Germinal center (tissue), 1 donor: Measurements from ENCODE around the gene SIRT1.
A peak's percentile ranks its signal among the peaks of the same experiment; 100 is the strongest.
"Not testable (repeated sequence)": the region's sequence is repeated elsewhere in the genome, so short reads cannot be mapped to it uniquely, and the experiment has no call there.

Experiments used
- DNase-seq: peaks from one replicate; pipeline ENCODE4 v3.0.0; 2012; ENCODE audit warnings: mixed read lengths, low spot score

The SIRT1 gene

GRCh38 chr10:67884313-67884841 is at the start of gene SIRT1:
Gene SIRT1, plus strand, starts transcription at chr10:67884656. Its CDS starts 66 bp downstream, at chr10:67884722.
- peak; percentile 93 for DNase-seq

GRCh38 chr10:67835541-67836394 is 48.7 kb upstream of the SIRT1 start:
- DNase-seq: not testable (repeated sequence)

GRCh38 chr10:67836488-67836887 is 48.0 kb upstream of the SIRT1 start:
- no peak for DNase-seq

GRCh38 chr10:67836972-67837371 is 47.5 kb upstream of the SIRT1 start:
- no peak for DNase-seq

GRCh38 chr10:67837541-67838314 is 46.7 kb upstream of the SIRT1 start, which contains the start of gene DNAJC12:
Gene DNAJC12, minus strand, starts transcription at chr10:67838188. Its CDS starts 177 bp downstream, at chr10:67838011.
- peak; percentile 8 for DNase-seq

- not testable (repeated sequence) for DNase-seq
Measured at GRCh38 chr10:67839511-67839910, 44.9 kb upstream of the SIRT1 start.

- no peak for DNase-seq
Measured at GRCh38 chr10:67839951-67840350, 44.5 kb upstream of the SIRT1 start.

- no peak for DNase-seq
Measured at GRCh38 chr10:67841737-67842136, 42.7 kb upstream of the SIRT1 start.

GRCh38 chr10:67843284-67843683 is 41.2 kb upstream of the SIRT1 start:
- DNase-seq: no peak

GRCh38 chr10:67849331-67850011 is 35.0 kb upstream of the SIRT1 start:
- peak; percentile 86 for DNase-seq

GRCh38 chr10:67851186-67851585 is 33.3 kb upstream of the SIRT1 start:
- DNase-seq: no peak

- DNase-seq: no peak
Measured at GRCh38 chr10:67852761-67853160, 31.7 kb upstream of the SIRT1 start.

- no peak for DNase-seq
Measured at GRCh38 chr10:67853512-67853911, 30.9 kb upstream of the SIRT1 start.

- DNase-seq: no peak
Measured at GRCh38 chr10:67858971-67859370, 25.5 kb upstream of the SIRT1 start.

- DNase-seq: no peak
Measured at GRCh38 chr10:67861750-67862432, 22.6 kb upstream of the SIRT1 start.

GRCh38 chr10:67863094-67863493 is 21.4 kb upstream of the SIRT1 start:
- DNase-seq: no peak

GRCh38 chr10:67864607-67865371 is 19.7 kb upstream of the SIRT1 start:
- no peak for DNase-seq

- DNase-seq: no peak
Measured at GRCh38 chr10:67868132-67868531, 16.3 kb upstream of the SIRT1 start.

GRCh38 chr10:67869996-67870395 is 14.5 kb upstream of the SIRT1 start:
- DNase-seq: no peak

GRCh38 chr10:67875340-67876238 is 8.9 kb upstream of the SIRT1 start:
- DNase-seq: no peak
